OCI-LY7 (cell line): ENCODE measurements around the gene ZNF565. TPM values are rescaled to one million over a fixed set of nuclear protein-coding genes. Genes with fewer than 3 reads are reported as not detected.
A peak's percentile ranks its signal among the peaks of the same experiment; 100 is the strongest.

Experiments
- Bru-seq: library from RNA; stranded (reverse); fragments of 400-500 nt; gene quantifications from one replicate; lab custom pipeline; 2021; lab: Mats Ljungman, UMichigan
- BruChase-seq, 2 experiments: library from RNA; stranded (reverse); fragments of 400-500 nt; gene quantifications; one replicate each; lab custom pipeline; 2021; lab: Mats Ljungman, UMichigan
- BruUV-seq: library from RNA; stranded (reverse); fragments of 400-500 nt; replicated peaks from 2 replicates; lab custom pipeline; 2021; lab: Mats Ljungman, UMichigan
- CTCF ChIA-PET: fragments of 300-600 bp; sonication (Branson Sonifier 250); formaldehyde crosslinking; loops from one replicate; lab custom pipeline; 2022; ENCODE audit warnings: antibody characterized with exemption; ENCODE audit not compliant: unreplicated experiment; lab: Charles Lee
- POLR2A ChIA-PET: fragments of 300-600 bp; sonication (Branson Sonifier 250); formaldehyde crosslinking; loops from one replicate; lab custom pipeline; 2022; ENCODE audit warnings: antibody characterized with exemption; lab: Charles Lee
- DNase-seq: peaks from one replicate; pipeline ENCODE4 v3.0.0-alpha.2; 2015; ENCODE audit warnings: low spot score
- H2AFZ ChIP-seq: fragments of 200-600 bp; sonication (generic), shearing (Covaris generic); 2 replicates; pipeline ENCODE4 v1.6.1; 2014; ENCODE audit warnings: mild to moderate bottlenecking, antibody characterized with exemption, low read length, moderate library complexity
- H3K27ac ChIP-seq: fragments of 200-600 bp; sonication (generic); 2 replicates; pipeline ENCODE4 v1.5.1; 2014; ENCODE audit warnings: mixed run types, low read depth, mild to moderate bottlenecking, moderate library complexity, low read length, inconsistent platforms; ENCODE audit not compliant: poor library complexity, severe bottlenecking
- H3K36me3 ChIP-seq: fragments of 200-600 bp; sonication (generic); 2 replicates; pipeline ENCODE4 v1.6.1; 2014; ENCODE audit warnings: mild to moderate bottlenecking, antibody characterized with exemption, low read length, moderate library complexity, mixed read lengths; ENCODE audit not compliant: insufficient read depth
- H3K4me1 ChIP-seq: fragments of 200-600 bp; sonication (generic); 2 replicates; pipeline ENCODE4 v1.5.1; 2014; ENCODE audit warnings: mild to moderate bottlenecking, low read length; ENCODE audit not compliant: insufficient read depth, poor library complexity, severe bottlenecking
- H3K4me2 ChIP-seq: fragments of 200-600 bp; sonication (generic); 2 replicates; pipeline ENCODE4 v1.6.1; 2014; ENCODE audit warnings: mild to moderate bottlenecking, low read length
- H3K4me3 ChIP-seq: fragments of 200-600 bp; sonication (generic); 2 replicates; pipeline ENCODE4 v1.5.1; 2014; ENCODE audit warnings: mild to moderate bottlenecking, low read depth, low read length; ENCODE audit not compliant: poor library complexity, severe bottlenecking
- H3K79me2 ChIP-seq: fragments of 200-600 bp; sonication (generic); 2 replicates; pipeline ENCODE4 v1.6.1; 2016; ENCODE audit warnings: low read depth, mild to moderate bottlenecking, low read length, moderate library complexity, mixed read lengths; ENCODE audit not compliant: insufficient read depth
- H3K9me2 ChIP-seq: fragments of 200-600 bp; sonication (generic); 2 replicates; pipeline ENCODE4 v1.6.1; 2016; ENCODE audit warnings: mild to moderate bottlenecking, low read length, mixed read lengths; ENCODE audit not compliant: insufficient read depth
- H3K9me3 ChIP-seq: fragments of 200-600 bp; sonication (generic); 2 replicates; pipeline ENCODE4 v1.6.1; 2014; ENCODE audit warnings: mild to moderate bottlenecking, mixed run types, low read length, mixed read lengths
- H4K20me1 ChIP-seq: fragments of 200-600 bp; sonication (generic); 2 replicates; pipeline ENCODE4 v1.6.1; 2014; ENCODE audit warnings: mild to moderate bottlenecking, antibody characterized with exemption, low read length, moderate library complexity, mixed read lengths; ENCODE audit not compliant: insufficient read depth
- CTCF ChIP-seq: fragments of 200-600 bp; sonication (generic); conservative IDR thresholded peaks from 2 replicates; pipeline ENCODE4 v1.5.1; 2014; ENCODE audit warnings: mild to moderate bottlenecking, antibody characterized with exemption, low read length, moderate library complexity, mixed read lengths
- EZH2phosphoT487 ChIP-seq: fragments of 200-600 bp; sonication (generic); IDR thresholded peaks from 2 replicates; pipeline ENCODE4 v1.6.1; 2018; ENCODE audit warnings: low read depth, borderline replicate concordance, mild to moderate bottlenecking, mixed run types, antibody characterized with exemption, low read length, moderate library complexity, mixed read lengths
- intact Hi-C: fragments of 100-400 bp; cut with micrococcal nuclease; formaldehyde crosslinking; loops from one replicate; pipeline ENCODE4 v1.10.0; 2022; ENCODE audit not compliant: unreplicated experiment
- long read RNA-seq: library from polyadenylated mRNA; stranded (forward); transcript quantifications from one replicate; pipeline ENCODE4 v2.0.0, GENCODE V29; 2022
- total RNA-seq, 2 experiments: library from RNA; depleted of rRNA in 1 of 2; stranded (reverse); fragments of >200 nt in 1 of 2; shearing (Covaris generic) in 1 of 2; gene quantifications; 2 replicates each; pipeline ENCODE4 v1.2.3, GENCODE V29; 2014 to 2022

ZNF565 gene
- 2.1 and 2.8 TPM in 2 replicates for total RNA-seq (2014; rRNA removed; shearing (Covaris generic))
- 3.2 and 4.0 TPM in 2 replicates for total RNA-seq (2022)
- percentile 36 among the genes with signal in this experiment for Bru-seq, nascent RNA
- percentile 35 among the genes with signal in this experiment for BruChase-seq, experiment 1, labeled RNA remaining after a 6-hour chase
- BruChase-seq, experiment 2, labeled RNA remaining after a 2-hour chase: percentile 36 among the genes with signal in this experiment
- long read RNA-seq, partial matches to known transcripts: 53 of 242 reads
- long read RNA-seq, other reads (novel, unspliced or antisense): 188 of 242 reads

- BruUV-seq: no TSS peak
- peak within 1 kb of the TSS; percentile 99 for H3K4me2 ChIP-seq
- peak within 1 kb of the TSS; percentile 88 for H2AFZ ChIP-seq
- H3K9me2 ChIP-seq: no peaks in the 10 kb centered on the region
- TF ChIP-seq CTCF (no peak), EZH2phosphoT487 (no peak)
- no peaks in the 10 kb centered on the region for H4K20me1 ChIP-seq
- H3K79me2 ChIP-seq: peaks cover 51% of the 10 kb centered on the region
- peaks cover 23% of the 10 kb centered on the region for H3K36me3 ChIP-seq
- H3K4me1 ChIP-seq: peaks cover 21% of the 10 kb centered on the region
- intact Hi-C loops: loop anchor here (2.0 to 10.0 kb wide), 4 partner anchors 74 to 1250 kb away; partner anchors contain the start of genes CAPNS1, ZNF383, ZNF569 and ZNF570
- ChIA-PET POLR2A (interaction anchor here (0.7 to 1.6 kb wide), 8 partner anchors 10 to 1002 kb away, joined by 3 to 7 read pairs (median 4); partner anchors contain the start of gene ZNF567), CTCF (interaction anchor here (1.4 kb wide), 1 partner anchor 9 kb away, joined by 4 read pairs; no protein-coding TSS in a partner anchor)
- H3K4me3 ChIP-seq: peak within 1 kb of the TSS; percentile 76
- peaks cover 7% of the 10 kb centered on the region; the same call in 1 of the 2 replicates for H3K9me3 ChIP-seq
- DNase-seq: peak; percentile 100
- H3K27ac ChIP-seq: peak within 1 kb of the TSS; percentile 71
Measured at GRCh38 chr19:36214386-36215275, at the start of gene ZNF565, which contains the start of gene ZNF146. TSS of gene ZNF565 (minus strand) at chr19:36214665. CDS start at chr19:36201985, 12,680 bp downstream. TSS of gene ZNF146 (plus strand) at chr19:36215106. CDS start at chr19:36236441, 21,335 bp downstream.

DNA sequence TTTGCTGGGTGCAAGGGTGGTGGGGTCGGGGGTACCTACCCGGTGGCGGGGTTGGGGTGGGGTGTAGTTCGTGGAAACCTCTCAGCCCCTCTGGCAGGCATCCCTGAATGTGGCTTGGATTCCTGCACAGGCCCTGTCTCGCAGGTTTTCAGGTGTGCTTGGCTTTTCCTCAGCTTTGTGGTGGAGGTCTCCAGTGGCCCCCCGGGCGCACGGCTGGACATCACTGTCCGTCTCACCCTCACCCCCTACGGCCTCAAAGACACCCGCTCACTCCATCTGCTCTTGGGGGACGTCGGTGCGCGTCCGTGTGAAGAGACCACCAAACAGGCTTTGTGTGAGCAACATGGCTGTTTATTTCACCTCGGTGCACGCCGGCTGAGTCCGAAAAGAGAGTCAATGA, 44.7 kb upstream of the ZNF565 start:
- no peaks in the 10 kb centered on the region for H3K4me1 ChIP-seq
- no peak overlapping the region for H3K4me3 ChIP-seq
- no peaks in the 10 kb centered on the region for H3K9me3 ChIP-seq
- no TSS peak for BruUV-seq
- DNase-seq: no peak
- H2AFZ ChIP-seq: no peak overlapping the region
- CTCF ChIA-PET: no interaction called here
- no peaks in the 10 kb centered on the region for H3K9me2 ChIP-seq
- no peaks in the 10 kb centered on the region for H3K36me3 ChIP-seq
- no peaks in the 10 kb centered on the region for H4K20me1 ChIP-seq
- POLR2A ChIA-PET: no interaction called here
- no peak overlapping the region for H3K4me2 ChIP-seq
- H3K79me2 ChIP-seq: no peaks in the 10 kb centered on the region
- no peak overlapping the region for H3K27ac ChIP-seq
- intact Hi-C loops: no loop called here
- TF ChIP-seq EZH2phosphoT487: no peak
- no peak for TF ChIP-seq CTCF
